GM19328 (cell line): Measurements from ENCODE around the gene ZRANB3.
"Not testable (repeated sequence)": the region's sequence is repeated elsewhere in the genome, so short reads cannot be mapped to it uniquely, and the experiment has no call there.

Experiments used
- ATAC-seq: cut with Tn5 transposase; IDR thresholded peaks from one replicate; pipeline ENCODE4 v1.9.1; 2021; ENCODE audit warnings: mild to moderate bottlenecking, moderate library complexity; ENCODE audit not compliant: unreplicated experiment

Gene ZRANB3

DNA sequence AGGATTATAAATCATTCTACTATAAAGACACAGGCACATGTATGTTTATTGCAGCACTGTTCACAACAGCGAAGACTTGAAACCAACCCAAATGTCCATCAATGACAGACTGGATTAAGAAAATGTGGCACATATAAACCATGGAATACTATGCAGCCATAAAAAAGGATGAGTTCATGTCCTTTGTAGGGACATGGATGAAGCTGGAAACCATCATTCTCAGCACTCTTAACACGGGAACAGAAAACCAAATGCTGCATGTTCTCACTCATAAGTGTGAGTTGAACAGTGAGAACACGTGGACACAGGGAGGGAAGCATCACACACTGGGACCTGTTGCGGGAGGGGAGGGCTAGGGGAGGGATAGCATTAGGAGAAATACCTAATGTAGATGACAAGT is 441.4 kb downstream of the ZRANB3 start:
- ATAC-seq: not testable (repeated sequence)
